Spleen (tissue), 7 donors: Measurements from ENCODE around the gene CACNA2D3.

Experiments
- CTCF ChIP-seq, 11 experiments: fragments of 200-600 bp in 7 of 11; fragments of 450-650 bp in 4 of 11; sonication (generic) in 4 of 11; IDR thresholded peaks in 8 of 11; conservative IDR thresholded peaks in 3 of 11; 1 replicate in 7 of 11; 2 replicates in 4 of 11; pipeline versions ENCODE4 v1.4.0 to v1.8.0; 2016 to 2021; ENCODE audit warnings: antibody characterized with exemption in 11 of 11, inconsistent platforms in 4 of 11, mild to moderate bottlenecking in 1 of 11
- POLR2A ChIP-seq, 3 donors: fragments of 450-650 bp; IDR thresholded peaks; one replicate each; pipeline ENCODE4 v1.5.1; 2017; ENCODE audit warnings: antibody characterized with exemption in 3 of 3, mild to moderate bottlenecking in 1 of 3
- POLR2AphosphoS5 ChIP-seq, 3 donors: sonication (generic); formaldehyde crosslinking; IDR thresholded peaks; one replicate each; pipeline ENCODE4 v1.5.1; 2017; ENCODE audit warnings: antibody characterized with exemption in 3 of 3
- donor health status: DM: no; HTN: no; CAD: no; lungs with moderate emphysema.
- donor health status: DM: no; HTN: no; CAD: no.
- donor health status: DM: no; HTN: no; CAD: no.

GRCh38 chr3:54211097-54211496 lies 88.7 kb downstream of the CACNA2D3 start:
- TF ChIP-seq CTCF (IDR thresholded peaks at IDR 0.05 in 8 of 11, conservative IDR thresholded peaks at IDR 0.05 in 3 of 11) (no peak), POLR2A (IDR thresholded peaks at IDR 0.05) (no peak), POLR2AphosphoS5 (IDR thresholded peaks at IDR 0.05) (no peak)
